RWPE1 (cell line): ENCODE data around the gene SELENOO.
A peak's percentile ranks its signal among the peaks of the same experiment; 100 is the strongest.
"Not testable (repeated sequence)": the region's sequence is repeated elsewhere in the genome, so short reads cannot be mapped to it uniquely, and the experiment has no call there.

Experiments
- CTCF ChIA-PET: fragments of 350-600 bp; sonication (Branson Sonifier 250); formaldehyde crosslinking; extraction: SDS; loops from one replicate; lab custom pipeline; 2021; lab: Yijun Ruan, JAX
- POLR2A ChIA-PET: fragments of 400-600 bp; formaldehyde crosslinking; extraction: SDS; loops from one replicate; lab custom pipeline; 2020; ENCODE audit warnings: antibody characterized with exemption; ENCODE audit not compliant: low non-redundant PET; lab: Yijun Ruan, JAX
- DNase-seq: peaks from one replicate; pipeline ENCODE4 v3.0.0; 2012; ENCODE audit warnings: low spot score
- H3K27ac ChIP-seq: fragments of 450-650 bp; 2 replicates; pipeline ENCODE4 v1.5.1; 2017
- TF ChIP-seq, protein P1 (sequence below): fragments of 450-650 bp; conservative IDR thresholded peaks from 2 replicates; pipeline ENCODE4 v1.5.1; 2017; ENCODE audit warnings: low read depth, mild to moderate bottlenecking

SELENOO gene

DNA sequence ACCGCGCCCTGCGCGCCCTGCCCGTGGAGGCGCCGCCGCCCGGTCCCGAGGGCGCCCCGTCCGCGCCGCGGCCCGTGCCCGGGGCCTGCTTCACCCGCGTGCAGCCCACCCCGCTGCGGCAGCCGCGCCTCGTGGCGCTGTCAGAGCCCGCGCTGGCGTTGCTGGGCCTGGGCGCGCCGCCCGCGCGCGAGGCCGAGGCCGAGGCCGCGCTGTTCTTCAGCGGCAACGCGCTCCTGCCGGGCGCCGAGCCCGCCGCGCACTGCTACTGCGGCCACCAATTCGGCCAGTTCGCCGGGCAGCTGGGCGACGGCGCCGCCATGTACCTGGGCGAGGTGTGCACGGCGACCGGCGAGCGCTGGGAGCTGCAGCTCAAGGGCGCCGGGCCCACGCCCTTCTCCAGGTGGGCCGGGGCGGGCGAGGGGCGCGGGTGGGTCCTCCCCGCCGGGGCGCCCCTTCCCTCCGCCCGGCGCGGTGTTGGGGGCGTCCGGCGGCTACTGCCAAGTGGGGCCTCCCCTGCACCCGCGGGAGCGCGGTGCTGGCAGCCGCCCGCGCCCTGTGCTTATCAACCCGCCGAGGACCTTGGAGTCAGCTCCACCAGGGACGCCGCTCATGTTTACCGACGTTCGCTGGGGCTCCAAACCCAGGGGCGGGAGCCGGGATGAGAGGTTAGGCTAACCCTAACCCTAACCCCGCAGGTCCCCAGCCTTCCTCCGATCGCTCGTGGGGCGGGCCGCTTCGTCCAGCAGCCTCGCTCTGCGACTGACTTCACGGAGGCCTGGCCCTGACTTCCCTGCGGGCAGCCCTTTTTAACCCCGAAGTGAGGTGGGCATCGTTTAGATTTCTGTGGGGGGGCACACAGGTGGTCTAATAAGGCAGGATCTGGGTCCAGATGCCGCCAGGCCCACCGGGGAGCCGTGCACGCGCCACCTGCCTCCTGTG, 649 bp downstream of the SELENOO start:
- no peak for DNase-seq
- POLR2A ChIA-PET, result no interaction called here
- TF ChIP-seq, protein P1, sequence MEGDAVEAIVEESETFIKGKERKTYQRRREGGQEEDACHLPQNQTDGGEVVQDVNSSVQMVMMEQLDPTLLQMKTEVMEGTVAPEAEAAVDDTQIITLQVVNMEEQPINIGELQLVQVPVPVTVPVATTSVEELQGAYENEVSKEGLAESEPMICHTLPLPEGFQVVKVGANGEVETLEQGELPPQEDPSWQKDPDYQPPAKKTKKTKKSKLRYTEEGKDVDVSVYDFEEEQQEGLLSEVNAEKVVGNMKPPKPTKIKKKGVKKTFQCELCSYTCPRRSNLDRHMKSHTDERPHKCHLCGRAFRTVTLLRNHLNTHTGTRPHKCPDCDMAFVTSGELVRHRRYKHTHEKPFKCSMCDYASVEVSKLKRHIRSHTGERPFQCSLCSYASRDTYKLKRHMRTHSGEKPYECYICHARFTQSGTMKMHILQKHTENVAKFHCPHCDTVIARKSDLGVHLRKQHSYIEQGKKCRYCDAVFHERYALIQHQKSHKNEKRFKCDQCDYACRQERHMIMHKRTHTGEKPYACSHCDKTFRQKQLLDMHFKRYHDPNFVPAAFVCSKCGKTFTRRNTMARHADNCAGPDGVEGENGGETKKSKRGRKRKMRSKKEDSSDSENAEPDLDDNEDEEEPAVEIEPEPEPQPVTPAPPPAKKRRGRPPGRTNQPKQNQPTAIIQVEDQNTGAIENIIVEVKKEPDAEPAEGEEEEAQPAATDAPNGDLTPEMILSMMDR, result no peak
- H3K27ac ChIP-seq, result peak overlapping the region; percentile 76
- CTCF ChIA-PET, result interaction anchor here (0.9 kb wide), 1 partner anchor 48 kb away, joined by 4 read pairs; no protein-coding TSS in a partner anchor

DNA sequence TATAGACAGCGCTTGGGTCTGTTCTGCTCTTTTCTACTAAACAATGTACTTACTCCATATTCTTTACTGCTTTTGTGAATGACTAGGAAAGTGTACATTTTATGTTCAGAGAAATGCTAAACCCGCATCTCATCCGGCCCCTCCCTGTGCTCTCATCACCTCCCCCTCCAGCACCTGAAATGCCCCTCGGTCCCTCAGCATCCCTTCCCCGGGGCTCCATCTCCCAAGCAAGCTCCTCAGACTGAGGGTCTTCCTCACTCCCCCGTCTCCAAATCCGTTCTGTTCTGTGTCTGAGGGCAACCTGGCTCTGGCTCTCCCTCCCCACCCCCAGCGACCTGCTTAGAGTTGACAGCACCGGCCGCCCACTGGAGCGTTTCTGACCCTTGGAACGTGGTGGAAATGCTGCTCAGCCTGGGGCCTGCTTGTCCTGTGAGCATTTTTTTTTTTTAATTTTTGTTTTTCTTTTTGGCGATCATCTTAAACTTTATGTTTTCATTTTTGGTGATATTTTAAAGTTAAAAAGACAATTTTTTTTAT, 1.4 kb downstream of the SELENOO start:
- POLR2A ChIA-PET, result no interaction called here
- H3K27ac ChIP-seq, result peak overlapping the region; percentile 76
- CTCF ChIA-PET, result interaction anchor here (0.9 kb wide), 1 partner anchor 48 kb away, joined by 4 read pairs; no protein-coding TSS in a partner anchor
- TF ChIP-seq, protein P1, result no peak
- DNase-seq, result no peak

GRCh38 chr22:50203288-50203687, 2.5 kb downstream of the SELENOO start:
- no peak overlapping the region for H3K27ac ChIP-seq
- ChIA-PET POLR2A (no interaction called here), CTCF (interaction anchor here (0.6 kb wide), 1 partner anchor 167 kb away, joined by 3 read pairs; no protein-coding TSS in a partner anchor)
- TF ChIP-seq, protein P1, result no peak
- no peak for DNase-seq

DNA sequence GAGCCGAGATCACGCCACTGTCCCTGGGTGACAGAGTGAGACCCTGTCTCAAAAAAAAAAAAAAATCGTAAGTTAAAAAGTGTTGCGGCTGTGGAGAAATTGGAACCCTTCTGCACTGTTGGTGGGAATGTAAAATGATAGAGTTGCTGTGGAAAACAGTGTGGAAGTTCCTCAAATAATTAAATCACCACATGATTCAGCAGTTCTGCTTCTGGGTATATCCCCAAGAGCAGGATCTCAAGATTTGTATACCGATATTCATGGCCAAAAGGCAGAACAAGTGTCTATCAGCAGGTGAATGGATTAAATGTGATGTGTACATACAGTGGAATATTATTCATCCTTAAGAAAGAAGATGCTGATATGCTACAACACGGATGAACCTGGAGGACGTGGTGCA, 3.8 kb downstream of the SELENOO start:
- CTCF ChIA-PET, result no interaction called here

GRCh38 chr22:50204998-50205397, 4.2 kb downstream of the SELENOO start:
- CTCF ChIA-PET, result not testable (repeated sequence)

More for the DNA sequence above, 3.8 kb downstream of the SELENOO start:
- POLR2A ChIA-PET, result no interaction called here
- peak overlapping the region; percentile 42 for H3K27ac ChIP-seq
- no peak for DNase-seq
- TF ChIP-seq, protein P1, result no peak

DNA sequence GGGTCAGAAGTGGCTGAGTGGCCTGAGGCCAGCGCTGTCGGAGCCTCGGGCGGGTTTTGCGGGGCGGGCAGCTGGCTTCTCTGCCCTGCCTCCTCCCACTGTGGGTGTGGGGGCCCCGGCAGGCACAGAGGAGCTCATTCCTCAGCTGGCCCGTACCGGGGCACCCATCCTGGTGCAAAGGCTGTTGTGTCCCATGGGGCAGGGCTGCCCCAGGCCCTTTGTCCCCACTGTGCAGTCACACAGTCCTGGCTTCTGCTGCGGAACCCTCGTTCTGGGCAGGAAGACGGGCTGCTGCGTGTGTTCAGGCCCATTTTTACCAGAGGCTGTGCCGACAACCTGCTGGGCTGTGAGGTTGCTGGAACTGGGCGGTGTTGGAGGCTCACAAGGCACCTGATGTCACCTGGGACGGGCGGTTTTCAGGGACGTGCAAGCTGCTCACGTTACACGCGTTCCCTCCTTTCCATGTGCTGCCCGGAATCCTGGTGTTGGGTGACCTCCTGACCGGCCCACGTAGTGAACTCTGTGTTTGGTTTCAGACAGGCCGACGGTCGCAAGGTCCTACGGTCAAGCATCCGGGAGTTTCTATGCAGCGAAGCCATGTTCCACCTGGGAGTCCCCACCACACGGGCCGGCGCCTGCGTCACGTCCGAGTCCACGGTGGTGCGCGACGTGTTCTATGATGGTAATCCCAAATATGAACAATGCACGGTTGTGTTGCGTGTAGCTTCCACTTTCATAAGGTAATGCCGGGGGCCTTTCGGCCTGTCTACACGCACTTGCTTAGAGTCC, 5.2 kb downstream of the SELENOO start:
- DNase-seq, result no peak
- H3K27ac ChIP-seq, result peak overlapping the region; percentile 42
- ChIA-PET POLR2A (no interaction called here), CTCF (interaction anchor here (0.5 kb wide), 1 partner anchor 22 kb away, joined by 3 read pairs; no protein-coding TSS in a partner anchor)
- TF ChIP-seq, protein P1, result no peak

More at GRCh38 chr22:50204998-50205397, 4.2 kb downstream of the SELENOO start:
- H3K27ac ChIP-seq, result peak overlapping the region; percentile 42
- DNase-seq, POLR2A ChIA-PET: not testable (repeated sequence)
